Breast epithelium (tissue), 4 donors: ENCODE measurements around the gene EEF1A2. TPM values are rescaled to one million over a fixed set of nuclear protein-coding genes. Genes with fewer than 3 reads are reported as not detected.

Experiments
- DNase-seq, 2 donors: peaks; one replicate each; pipeline ENCODE4 v3.0.0-alpha.2; 2019; ENCODE audit warnings: low spot score in 2 of 2
- H3K27ac ChIP-seq, 2 donors: fragments of 200-600 bp; sonication (generic) in 1 of 2; one replicate each; pipeline ENCODE4 v1.5.1; 2016 to 2019; ENCODE audit warnings: mild to moderate bottlenecking in 1 of 2
- H3K27me3 ChIP-seq, 2 donors: fragments of 200-600 bp; sonication (generic) in 1 of 2; one replicate each; pipeline versions ENCODE4 v1.5.1 to v1.6.0; 2017 to 2019; ENCODE audit warnings: control low read depth in 1 of 2, mild to moderate bottlenecking in 1 of 2
- H3K36me3 ChIP-seq: fragments of 200-600 bp; one replicate; pipeline ENCODE4 v1.5.1; 2019
- H3K4me1 ChIP-seq, 2 donors: fragments of 200-600 bp; sonication (generic); one replicate each; pipeline ENCODE4 v1.5.1; 2016 to 2019; ENCODE audit warnings: control low read depth in 1 of 2
- H3K4me3 ChIP-seq, 3 donors: fragments of 200-600 bp; sonication (generic); 1 replicate in 2 of 3; 2 replicates in 1 of 3; pipeline ENCODE4 v1.5.1; 2016 to 2019; ENCODE audit warnings: mild to moderate bottlenecking in 3 of 3, moderate library complexity in 2 of 3
- H3K9me3 ChIP-seq, 2 donors: fragments of 200-600 bp; sonication (generic) in 1 of 2; one replicate each; pipeline ENCODE4 v1.5.1; 2016 to 2019; ENCODE audit warnings: control low read depth in 1 of 2
- POLR2A ChIP-seq: fragments of 450-650 bp; IDR thresholded peaks from one replicate; pipeline ENCODE4 v1.6.1; 2016; ENCODE audit warnings: antibody characterized with exemption, mild to moderate bottlenecking, moderate library complexity
- POLR2AphosphoS5 ChIP-seq, 3 donors: sonication (generic); formaldehyde crosslinking; IDR thresholded peaks; one replicate each; pipeline ENCODE4 v1.6.1; 2017; ENCODE audit warnings: antibody characterized with exemption in 3 of 3
- intact Hi-C: fragments of 100-400 bp; cut with DNase I; formaldehyde crosslinking; loops from one replicate; pipeline ENCODE4 v1.15.1; 2023; ENCODE audit warnings: low total_unique reads
- total RNA-seq, 3 donors: library from RNA; depleted of rRNA; stranded (reverse); fragments of >200 nt; gene quantifications; one replicate each; pipeline ENCODE4 v1.1.0, GENCODE V29; 2016
- TF ChIP-seq, protein P1 (sequence below), 3 donors: fragments of 450-650 bp; IDR thresholded peaks; one replicate each; pipeline ENCODE4 v1.5.1; 2016 to 2017; ENCODE audit warnings: antibody characterized with exemption in 3 of 3, mild to moderate bottlenecking in 3 of 3, moderate library complexity in 3 of 3

EEF1A2 gene
- total RNA-seq, 3 donors from 2014 or later = 0.48 to 20.6 (median 4.8) TPM

DNA sequence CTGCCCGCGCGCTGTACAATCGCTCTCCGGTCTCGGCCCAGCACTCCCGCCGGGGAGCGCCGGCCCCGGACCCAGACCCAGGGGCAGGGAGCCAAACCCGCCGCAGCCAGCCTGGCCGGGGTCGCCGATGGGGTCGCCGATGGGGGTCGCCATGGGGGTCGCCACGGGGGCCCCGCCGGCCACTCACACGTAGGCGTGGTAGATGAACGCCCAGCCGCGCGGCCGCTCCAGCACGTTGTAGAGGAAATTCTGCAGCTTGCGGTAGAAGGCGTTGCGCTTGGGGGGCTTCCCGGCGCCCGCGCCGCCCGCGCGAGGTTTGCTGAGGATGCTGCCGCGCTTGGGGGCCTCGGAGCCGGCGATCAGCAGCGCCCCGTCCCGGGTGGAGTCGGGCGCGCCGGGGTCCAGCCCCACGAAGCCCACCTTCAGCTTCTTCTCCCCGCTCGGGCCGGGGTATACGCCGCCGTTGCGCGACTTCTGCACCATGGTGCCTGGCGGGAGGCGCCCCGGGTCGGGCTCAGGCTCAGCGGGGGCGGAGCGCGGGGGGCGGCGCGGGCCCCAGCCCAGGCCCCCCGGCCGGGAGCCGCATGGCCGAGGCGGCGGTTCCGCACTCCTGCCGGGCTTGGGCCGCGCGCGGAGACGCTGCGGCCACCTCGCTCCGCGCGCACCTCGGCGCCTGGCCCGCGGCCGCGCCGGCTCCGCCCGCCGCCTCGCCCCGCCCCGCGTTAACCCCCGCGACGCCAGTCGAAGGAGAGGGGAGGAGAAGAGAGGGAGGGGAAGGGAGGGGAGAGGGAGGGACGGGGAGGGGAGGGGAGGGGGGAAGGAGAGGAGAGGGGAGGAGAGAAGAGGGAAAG, 26.7 kb downstream of the EEF1A2 start, which contains the start of gene KCNQ2:
Gene KCNQ2, minus strand, starts transcription at position 675 of the 851 bp plus-strand sequence. Its CDS starts 192 bp downstream, at position 483.
- TF ChIP-seq POLR2AphosphoS5 (IDR thresholded peaks at IDR 0.05) = no peak
- TF ChIP-seq, protein P1, sequence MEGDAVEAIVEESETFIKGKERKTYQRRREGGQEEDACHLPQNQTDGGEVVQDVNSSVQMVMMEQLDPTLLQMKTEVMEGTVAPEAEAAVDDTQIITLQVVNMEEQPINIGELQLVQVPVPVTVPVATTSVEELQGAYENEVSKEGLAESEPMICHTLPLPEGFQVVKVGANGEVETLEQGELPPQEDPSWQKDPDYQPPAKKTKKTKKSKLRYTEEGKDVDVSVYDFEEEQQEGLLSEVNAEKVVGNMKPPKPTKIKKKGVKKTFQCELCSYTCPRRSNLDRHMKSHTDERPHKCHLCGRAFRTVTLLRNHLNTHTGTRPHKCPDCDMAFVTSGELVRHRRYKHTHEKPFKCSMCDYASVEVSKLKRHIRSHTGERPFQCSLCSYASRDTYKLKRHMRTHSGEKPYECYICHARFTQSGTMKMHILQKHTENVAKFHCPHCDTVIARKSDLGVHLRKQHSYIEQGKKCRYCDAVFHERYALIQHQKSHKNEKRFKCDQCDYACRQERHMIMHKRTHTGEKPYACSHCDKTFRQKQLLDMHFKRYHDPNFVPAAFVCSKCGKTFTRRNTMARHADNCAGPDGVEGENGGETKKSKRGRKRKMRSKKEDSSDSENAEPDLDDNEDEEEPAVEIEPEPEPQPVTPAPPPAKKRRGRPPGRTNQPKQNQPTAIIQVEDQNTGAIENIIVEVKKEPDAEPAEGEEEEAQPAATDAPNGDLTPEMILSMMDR (IDR thresholded peaks at IDR 0.05) = no peak
- no peak for TF ChIP-seq POLR2A

DNA sequence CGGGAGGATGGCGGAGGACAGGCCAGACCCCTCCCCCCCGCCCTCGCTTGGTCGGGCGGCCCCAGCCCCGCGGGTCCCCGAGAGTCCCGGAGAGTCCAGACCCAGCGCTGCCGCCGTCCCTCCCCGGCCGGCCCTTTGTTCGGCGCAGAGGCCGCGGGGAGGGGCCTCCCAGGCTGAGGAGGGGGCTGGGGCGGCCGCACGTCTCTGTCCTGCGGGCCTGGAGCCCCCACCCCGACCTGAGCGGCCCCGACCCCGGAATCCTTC, 27.2 kb downstream of the EEF1A2 start:
- TF ChIP-seq POLR2AphosphoS5 (IDR thresholded peaks at IDR 0.05) (no peak), POLR2A (no peak)
- TF ChIP-seq, protein P1 (IDR thresholded peaks at IDR 0.05) = no peak
- peaks cover 4 to 90% of the 10 kb centered on the region in 2 donors for H3K27me3 ChIP-seq
- intact Hi-C loops = no loop called here
- no peaks in the 10 kb centered on the region for H3K9me3 ChIP-seq
- H3K27ac ChIP-seq = no peak overlapping the region
- H3K4me3 ChIP-seq = peak overlapping the region in 2 of 3 donors; percentile 27 to 55
- H3K36me3 ChIP-seq = no peaks in the 10 kb centered on the region
- DNase-seq = no peak
- peaks cover 0 to 9% of the 10 kb centered on the region in 2 donors for H3K4me1 ChIP-seq

More for the DNA sequence above, 26.7 kb downstream of the EEF1A2 start, which contains the start of gene KCNQ2:
- DNase-seq = no peak
- intact Hi-C loops = no loop called here
- Histone ChIP-seq H3K4me3 (peak within 1 kb of the TSS in 2 of 3 donors; percentile 27 to 55), H3K27ac (no peak within 1 kb of the TSS), H3K36me3 (no peaks in the 10 kb centered on the region), H3K27me3 (peaks cover 4 to 90% of the 10 kb centered on the region in 2 donors), H3K9me3 (no peaks in the 10 kb centered on the region), H3K4me1 (peaks cover 0 to 9% of the 10 kb centered on the region in 2 donors)

DNA sequence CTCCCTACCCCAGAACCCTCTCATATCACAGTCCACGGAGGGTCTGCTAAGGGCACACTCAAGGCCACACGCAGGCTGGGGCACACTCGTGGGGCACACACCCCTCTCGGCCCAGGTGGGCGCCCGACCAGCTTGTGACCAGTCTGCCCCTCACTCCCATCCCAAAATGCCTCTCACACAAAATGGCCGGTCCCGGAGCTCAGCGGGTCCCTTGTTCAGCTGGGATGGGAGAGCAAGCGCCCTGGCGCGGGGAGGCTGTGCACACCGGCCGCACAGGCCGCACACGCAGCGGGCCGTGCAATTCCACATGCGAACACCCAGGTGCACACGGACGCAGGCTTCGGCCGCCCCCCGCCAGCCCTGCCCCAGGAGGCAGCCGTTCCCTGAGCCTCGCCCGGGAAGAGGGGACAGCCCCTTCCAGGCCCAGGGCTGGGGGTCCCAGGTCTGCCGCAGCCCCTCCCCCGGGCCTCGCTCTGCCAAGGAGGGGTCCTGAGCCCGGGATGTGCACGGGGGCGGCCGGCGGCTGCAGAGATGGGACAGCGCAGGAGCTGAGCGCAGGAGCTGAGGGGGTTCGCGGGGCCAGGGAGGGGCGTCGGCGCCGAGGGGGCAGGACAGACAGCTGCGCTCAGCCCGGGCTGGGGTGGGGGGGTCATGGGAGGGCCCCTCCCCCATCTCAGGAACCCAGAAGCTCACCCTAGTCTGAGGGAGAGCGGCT, 27.7 kb downstream of the EEF1A2 start:
- TF ChIP-seq POLR2AphosphoS5 (IDR thresholded peaks at IDR 0.05) = no peak
- no peak for TF ChIP-seq POLR2A
- TF ChIP-seq, protein P1 (IDR thresholded peaks at IDR 0.05) = no peak
- Histone ChIP-seq H3K4me1 (peaks cover 0 to 9% of the 10 kb centered on the region in 2 donors), H3K36me3 (no peaks in the 10 kb centered on the region), H3K27ac (no peak overlapping the region), H3K9me3 (no peaks in the 10 kb centered on the region), H3K4me3 (no peak overlapping the region), H3K27me3 (peaks cover 4 to 94% of the 10 kb centered on the region in 2 donors)
- DNase-seq = no peak
- intact Hi-C loops = no loop called here

DNA sequence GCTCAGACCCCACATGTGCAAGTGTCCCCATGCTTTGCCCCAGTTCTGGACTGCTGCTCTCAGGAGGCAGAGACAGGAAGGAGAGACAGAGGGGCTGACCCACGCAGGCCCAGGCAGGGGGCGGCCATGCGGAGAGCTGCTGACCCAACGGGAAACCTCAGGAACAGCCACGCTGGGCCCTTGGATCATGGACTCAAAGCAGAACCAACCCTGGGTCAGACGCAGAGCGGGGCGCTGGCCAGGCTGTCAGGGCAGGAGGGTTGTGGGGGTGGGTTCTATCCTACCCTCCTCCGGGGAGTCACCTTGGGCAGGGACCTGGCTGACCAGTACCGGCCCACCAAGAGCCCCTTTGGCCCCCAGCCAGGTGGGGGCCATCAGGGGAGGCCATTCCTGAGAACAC, 28.5 kb downstream of the EEF1A2 start:
- Histone ChIP-seq H3K36me3 (no peaks in the 10 kb centered on the region), H3K27ac (no peak overlapping the region), H3K4me3 (no peak overlapping the region), H3K9me3 (no peaks in the 10 kb centered on the region), H3K27me3 (peaks cover 4 to 94% of the 10 kb centered on the region in 2 donors), H3K4me1 (peaks cover 0 to 9% of the 10 kb centered on the region in 2 donors)
- no peak for TF ChIP-seq POLR2AphosphoS5 (IDR thresholded peaks at IDR 0.05)
- TF ChIP-seq, protein P1 (IDR thresholded peaks at IDR 0.05) = no peak
- TF ChIP-seq POLR2A = no peak
- intact Hi-C loops = no loop called here
- DNase-seq = no peak

DNA sequence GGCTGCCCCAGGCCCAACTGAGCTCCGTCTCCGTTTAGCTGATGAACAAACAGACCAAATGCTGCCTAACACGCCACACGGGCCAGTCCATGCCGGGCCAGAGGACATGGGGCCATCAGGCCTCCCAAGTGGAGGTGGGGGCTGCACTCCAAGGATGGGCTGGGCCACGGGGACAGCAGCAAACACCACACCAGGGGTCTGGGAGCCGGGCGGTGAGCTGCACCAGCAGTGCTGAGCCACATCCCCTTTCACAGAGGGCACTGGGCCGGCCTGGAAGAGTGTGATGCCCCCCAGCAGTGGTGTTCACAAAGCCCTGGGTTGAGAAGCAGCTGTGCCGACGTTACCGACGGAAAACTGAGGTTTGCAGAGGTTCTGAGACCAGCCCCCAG, 29.2 kb downstream of the EEF1A2 start:
- no peaks in the 10 kb centered on the region for H3K9me3 ChIP-seq
- no peak overlapping the region for H3K27ac ChIP-seq
- TF ChIP-seq, protein P1 (IDR thresholded peaks at IDR 0.05) = no peak
- no peak for TF ChIP-seq POLR2A
- no peak for TF ChIP-seq POLR2AphosphoS5 (IDR thresholded peaks at IDR 0.05)
- intact Hi-C loops = no loop called here
- H3K4me3 ChIP-seq = no peak overlapping the region
- H3K4me1 ChIP-seq = peaks cover 0 to 9% of the 10 kb centered on the region in 2 donors
- peaks cover 4 to 94% of the 10 kb centered on the region in 2 donors for H3K27me3 ChIP-seq
- no peaks in the 10 kb centered on the region for H3K36me3 ChIP-seq
- DNase-seq = no peak
